GM10248 (cell line): ENCODE results near the gene HLX.
A peak's percentile ranks its signal among the peaks of the same experiment; 100 is the strongest.

Experiments
- CTCF ChIA-PET: fragments of 300-600 bp; sonication (Branson Sonifier 250); formaldehyde crosslinking; extraction: SDS; loops from one replicate; lab custom pipeline; 2021; ENCODE audit warnings: antibody characterized with exemption; lab: Yijun Ruan, JAX
- POLR2A ChIA-PET: fragments of 350-650 bp; sonication (Branson Sonifier 250); formaldehyde crosslinking; extraction: SDS; loops from one replicate; lab custom pipeline; 2020; ENCODE audit warnings: antibody characterized with exemption; lab: Yijun Ruan, JAX
- DNase-seq: peaks from one replicate; pipeline ENCODE4 v3.0.0; 2012; ENCODE audit errors: extremely low spot score
- TF ChIP-seq, protein P1 (sequence below): IDR thresholded peaks from 2 replicates; pipeline ENCODE4 v1.5.1; 2012; ENCODE audit warnings: mild to moderate bottlenecking, low read depth; ENCODE audit errors: extremely low read depth, missing control alignments, control extremely low read depth

The HLX gene

DNA sequence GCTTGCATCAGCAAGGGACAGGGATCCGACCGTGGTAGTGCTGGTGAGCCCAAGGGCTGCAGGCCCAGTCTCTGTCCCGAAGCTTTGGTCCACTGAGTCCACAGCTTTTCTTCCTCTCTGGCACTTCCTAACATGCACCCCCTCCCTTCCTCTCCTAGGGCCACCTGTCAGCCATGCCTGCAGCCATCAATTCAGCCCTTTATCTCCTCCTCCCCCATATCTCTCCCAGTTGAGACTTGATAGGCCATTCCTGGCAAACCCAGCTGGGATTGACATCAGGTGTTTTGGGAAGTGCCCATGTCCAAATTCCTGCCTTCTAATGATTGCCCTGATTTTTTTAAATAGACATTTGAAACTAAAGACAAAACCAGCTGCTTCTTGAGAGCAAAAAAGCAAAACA is 25.6 kb downstream of the HLX start:
- CTCF ChIA-PET = interaction anchor here (1.6 to 2.0 kb wide), 2 partner anchors 11 to 298 kb away, joined by 7 read pairs; no protein-coding TSS in a partner anchor
- POLR2A ChIA-PET = no interaction called here
- no peak for DNase-seq
- TF ChIP-seq, protein P1, sequence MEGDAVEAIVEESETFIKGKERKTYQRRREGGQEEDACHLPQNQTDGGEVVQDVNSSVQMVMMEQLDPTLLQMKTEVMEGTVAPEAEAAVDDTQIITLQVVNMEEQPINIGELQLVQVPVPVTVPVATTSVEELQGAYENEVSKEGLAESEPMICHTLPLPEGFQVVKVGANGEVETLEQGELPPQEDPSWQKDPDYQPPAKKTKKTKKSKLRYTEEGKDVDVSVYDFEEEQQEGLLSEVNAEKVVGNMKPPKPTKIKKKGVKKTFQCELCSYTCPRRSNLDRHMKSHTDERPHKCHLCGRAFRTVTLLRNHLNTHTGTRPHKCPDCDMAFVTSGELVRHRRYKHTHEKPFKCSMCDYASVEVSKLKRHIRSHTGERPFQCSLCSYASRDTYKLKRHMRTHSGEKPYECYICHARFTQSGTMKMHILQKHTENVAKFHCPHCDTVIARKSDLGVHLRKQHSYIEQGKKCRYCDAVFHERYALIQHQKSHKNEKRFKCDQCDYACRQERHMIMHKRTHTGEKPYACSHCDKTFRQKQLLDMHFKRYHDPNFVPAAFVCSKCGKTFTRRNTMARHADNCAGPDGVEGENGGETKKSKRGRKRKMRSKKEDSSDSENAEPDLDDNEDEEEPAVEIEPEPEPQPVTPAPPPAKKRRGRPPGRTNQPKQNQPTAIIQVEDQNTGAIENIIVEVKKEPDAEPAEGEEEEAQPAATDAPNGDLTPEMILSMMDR = no peak

DNA sequence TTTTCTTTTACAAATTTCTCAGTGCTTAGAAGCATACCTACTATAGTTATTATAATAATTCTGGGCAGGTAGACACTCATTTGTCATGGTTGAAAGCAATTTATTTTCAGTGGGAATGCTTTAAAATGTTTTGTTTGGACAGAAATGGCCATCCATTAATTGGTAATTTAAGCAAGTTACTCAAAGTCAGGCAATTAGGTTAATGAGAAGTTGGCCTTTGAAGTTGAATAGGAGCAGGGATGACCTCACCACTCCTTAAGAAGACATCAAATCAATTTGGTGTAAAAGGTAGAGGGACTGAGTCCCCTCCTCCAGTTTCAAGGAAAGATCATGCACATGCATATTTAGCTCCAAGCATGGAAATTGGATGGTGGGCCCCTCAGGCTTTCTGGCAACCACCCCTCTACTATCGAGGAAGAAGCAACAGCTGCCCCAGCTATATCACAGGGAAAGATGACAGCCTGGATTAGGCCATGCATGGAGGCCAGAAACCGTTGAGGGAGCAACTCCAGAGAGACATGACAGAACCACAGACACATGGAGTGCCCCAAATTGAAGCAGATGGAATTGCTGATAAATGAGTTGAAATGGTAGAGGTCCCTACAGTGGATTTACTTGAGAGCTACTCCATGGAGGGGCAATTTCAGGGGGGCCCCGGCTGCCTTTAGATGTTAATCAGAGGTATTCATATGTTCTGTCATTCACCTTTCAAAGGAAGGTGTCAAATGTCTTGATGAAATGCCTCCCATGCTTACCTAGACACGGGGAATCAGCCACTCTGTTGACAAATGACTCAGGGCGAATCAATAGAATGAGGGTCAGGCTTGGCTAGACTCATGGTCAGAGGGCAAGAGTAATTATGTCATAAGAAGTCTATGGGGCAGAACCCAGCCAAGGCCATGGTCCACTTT is 26.7 kb downstream of the HLX start:
- DNase-seq = no peak
- TF ChIP-seq, protein P1 = no peak
- ChIA-PET CTCF (interaction anchor here (1.6 to 5.3 kb wide), 4 partner anchors 10 to 297 kb away, joined by 7 to 60 read pairs (median 10); no protein-coding TSS in a partner anchor), POLR2A (no interaction called here)

- ChIA-PET CTCF (interaction anchor here (1.0 to 5.3 kb wide), 6 partner anchors 10 to 529 kb away, joined by 3 to 60 read pairs (median 7); no protein-coding TSS in a partner anchor), POLR2A (no interaction called here)
- no peak for DNase-seq
- TF ChIP-seq, protein P1 = no peak
Measured at GRCh38 chr1:220906561-220907334, 27.5 kb downstream of the HLX start.

GRCh38 chr1:220908757-220909156 is 29.5 kb downstream of the HLX start:
- peak; percentile 15 for DNase-seq
- POLR2A ChIA-PET = no interaction called here
- CTCF ChIA-PET = interaction anchor here (0.9 to 5.3 kb wide), 8 partner anchors 18 to 527 kb away, joined by 3 to 60 read pairs (median 3); no protein-coding TSS in a partner anchor
- TF ChIP-seq, protein P1 = peak; percentile 20

DNA sequence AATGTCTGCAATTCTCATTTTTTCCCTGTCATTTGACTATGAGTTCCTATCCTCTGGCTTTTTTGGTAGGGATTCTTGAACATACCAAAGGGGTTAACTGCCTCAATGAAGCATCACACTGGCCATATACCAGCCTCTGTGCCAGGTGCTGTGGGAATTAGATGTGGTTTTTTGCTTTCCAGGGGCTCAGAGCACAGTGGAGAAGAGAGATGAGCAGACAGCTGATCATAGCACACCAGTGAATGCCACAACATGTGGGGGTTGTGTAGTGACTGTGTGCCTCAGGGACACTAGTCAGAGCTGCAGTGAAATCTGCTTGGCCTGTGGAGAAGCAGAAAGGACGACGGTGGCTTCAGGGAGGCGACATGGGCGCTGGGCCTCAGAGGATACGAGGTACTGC is 30.8 kb downstream of the HLX start:
- no peak for DNase-seq
- ChIA-PET CTCF (interaction anchor here (5.3 kb wide), 1 partner anchor 293 kb away, joined by 60 read pairs; no protein-coding TSS in a partner anchor), POLR2A (no interaction called here)
- TF ChIP-seq, protein P1 = no peak
